K562 (cell line): Measurements from ENCODE around the gene IMMP2L. TPM values are rescaled to one million over a fixed set of nuclear protein-coding genes. Genes with fewer than 3 reads are reported as not detected.

Source experiments
- ATAC-seq: fragments of 200-7000 bp; cut with Tn5 transposase; 3 replicates; pipeline ENCODE4 v1.9.1; 2020; ENCODE audit warnings: moderate library complexity
- BruUV-seq: library from RNA; stranded (reverse); fragments of 400-500 nt; replicated peaks from 2 replicates; lab custom pipeline; 2021; lab: Mats Ljungman, UMichigan
- CTCF ChIA-PET: fragments of 300-600 bp; formaldehyde crosslinking; extraction: SDS; loops from one replicate; lab custom pipeline; 2021; ENCODE audit warnings: low intra/inter-chr PET ratio; lab: Yijun Ruan, JAX
- POLR2A ChIA-PET: fragments of 300-600, 350-650 bp; sonication (Branson Sonifier 250); formaldehyde crosslinking; extraction: SDS; loops from one replicate; lab custom pipeline; 2021; ENCODE audit warnings: antibody characterized with exemption, inconsistent platforms; lab: Yijun Ruan, JAX
- DNase-seq, 4 experiments: peaks; one replicate each; pipeline versions ENCODE4 v3.0.0 to v3.0.0-alpha.2; 2011 to 2018; ENCODE audit warnings: low spot score in 3 of 4, mixed read lengths in 3 of 4; ENCODE audit errors: extremely low read depth in 1 of 4
- FAIRE-seq: peaks from 2 replicates; lab custom pipeline; 2011; peaks lifted over from hg19 to GRCh38; lab: Jason Lieb, UNC
- H2AFZ ChIP-seq: 2 replicates; pipeline ENCODE4 v1.6.0; 2011; ENCODE audit warnings: low read depth, low read length, control low read depth, inconsistent platforms
- H3K27ac ChIP-seq: fragments of 200-600 bp; 3 replicates; pipeline ENCODE4 v1.8.0; 2011; ENCODE audit warnings: low read depth, mild to moderate bottlenecking, control low read depth, inconsistent platforms, low read length, moderate library complexity, mixed read lengths; ENCODE audit errors: extremely low read depth
- H3K27me3 ChIP-seq, 2 experiments: fragments of 300-600 bp in 1 of 2; 2 replicates in 1 of 2; 3 replicates in 1 of 2; pipeline versions ENCODE4 v1.6.0 to v1.8.0; 2011; ENCODE audit warnings: inconsistent platforms in 2 of 2, low read length in 2 of 2, mild to moderate bottlenecking in 1 of 2, mixed read lengths in 1 of 2, moderate library complexity in 1 of 2; ENCODE audit not compliant: control insufficient read depth in 2 of 2, insufficient read depth in 2 of 2
- H3K36me3 ChIP-seq: fragments of 300-600 bp; 3 replicates; pipeline ENCODE4 v1.8.0; 2011; ENCODE audit warnings: mild to moderate bottlenecking, low read length, inconsistent platforms; ENCODE audit not compliant: control insufficient read depth, insufficient read depth
- H3K4me1 ChIP-seq, 2 experiments: fragments of 200-600 bp in 1 of 2; replicated peaks in 1 of 2; 2 replicates in 1 of 2; 3 replicates in 1 of 2; pipeline versions ENCODE4 v1.5.1 to v1.8.0; 2011; ENCODE audit warnings: inconsistent platforms in 2 of 2, low read length in 2 of 2, mild to moderate bottlenecking in 1 of 2, mixed read lengths in 1 of 2, moderate library complexity in 1 of 2; ENCODE audit not compliant: control insufficient read depth in 2 of 2, insufficient read depth in 2 of 2
- H3K4me2 ChIP-seq: 2 replicates; pipeline ENCODE4 v1.6.1; 2011; ENCODE audit warnings: low read length, control low read depth, inconsistent platforms, mixed read lengths; ENCODE audit not compliant: insufficient read depth
- H3K4me3 ChIP-seq: fragments of 200-600 bp; sonication (generic), shearing (Covaris generic); 2 replicates; pipeline ENCODE4 v1.5.1; 2016; ENCODE audit warnings: control low read depth, inconsistent platforms
- H3K79me2 ChIP-seq: fragments of 200-600 bp; 3 replicates; pipeline ENCODE4 v1.8.0; 2011; ENCODE audit warnings: low read length, inconsistent platforms; ENCODE audit not compliant: control insufficient read depth, insufficient read depth
- H3K9ac ChIP-seq, 2 experiments: 2 replicates each; pipeline versions ENCODE4 v1.6.0 to v1.6.1; 2011; ENCODE audit warnings: low read depth in 2 of 2, low read length in 2 of 2, control low read depth in 1 of 2, inconsistent platforms in 1 of 2, mild to moderate bottlenecking in 1 of 2, mixed read lengths in 1 of 2; ENCODE audit not compliant: insufficient read depth in 1 of 2
- H3K9me1 ChIP-seq: one replicate; pipeline ENCODE4 v1.6.0; 2011; ENCODE audit warnings: inconsistent platforms, mild to moderate bottlenecking, low read length, moderate library complexity; ENCODE audit not compliant: control insufficient read depth, insufficient read depth
- H3K9me3 ChIP-seq: replicated peaks from 2 replicates; pipeline ENCODE4 v1.5.1; 2011; ENCODE audit warnings: low read depth, low read length, inconsistent platforms; ENCODE audit not compliant: control insufficient read depth, insufficient read depth
- H4K20me1 ChIP-seq: replicated peaks from 2 replicates; pipeline ENCODE4 v1.6.1; 2011; ENCODE audit warnings: low read length, inconsistent platforms, mixed read lengths; ENCODE audit not compliant: control insufficient read depth, insufficient read depth
- ARID4B ChIP-seq: sonication (generic); formaldehyde crosslinking; IDR thresholded peaks from 2 replicates; pipeline ENCODE4 v1.8.0; 2022; ENCODE audit warnings: mild to moderate bottlenecking, missing genetic modification reagents
- C11orf30 ChIP-seq: fragments of 450-650 bp; IDR thresholded peaks from 2 replicates; pipeline ENCODE4 v1.6.1; 2016; ENCODE audit warnings: low read depth, mild to moderate bottlenecking
- CBX8 ChIP-seq: fragments of 200-600 bp; sonication (generic); IDR thresholded peaks from 2 replicates; pipeline ENCODE4 v1.6.1; 2012; ENCODE audit warnings: borderline replicate concordance, mixed run types, low read depth, mild to moderate bottlenecking, moderate library complexity, mixed read lengths, low read length, control low read depth, inconsistent platforms; ENCODE audit not compliant: poor library complexity, severe bottlenecking; ENCODE audit errors: extremely low read depth
- CHD1 ChIP-seq: fragments of 200-600 bp; sonication (generic); IDR thresholded peaks from one replicate; pipeline ENCODE4 v1.6.1; 2012; ENCODE audit warnings: mild to moderate bottlenecking, moderate library complexity, low read length, inconsistent platforms
- COPS2 ChIP-seq: fragments of 450-650 bp; conservative IDR thresholded peaks from 2 replicates; pipeline ENCODE4 v1.6.1; 2016; ENCODE audit warnings: mild to moderate bottlenecking, moderate library complexity
- ELF2 ChIP-seq: fragments of 250-450 bp; sonication (Bioruptor Pico); IDR thresholded peaks from 2 replicates; pipeline ENCODE4 v1.5.0; 2021; ENCODE audit warnings: mild to moderate bottlenecking
- EP400 ChIP-seq: fragments of 450-650 bp; IDR thresholded peaks from 2 replicates; pipeline ENCODE4 v1.6.1; 2017; ENCODE audit warnings: antibody characterized with exemption, mild to moderate bottlenecking, moderate library complexity
- FOXK2 ChIP-seq, 2 experiments: fragments of 450-650 bp; IDR thresholded peaks in 1 of 2; conservative IDR thresholded peaks in 1 of 2; 2 replicates each; pipeline ENCODE4 v1.6.1; 2016; ENCODE audit warnings: low read depth in 2 of 2, mild to moderate bottlenecking in 1 of 2
- MAZ ChIP-seq, 2 experiments: fragments of 450-650 bp in 1 of 2; sonication (generic) in 1 of 2; formaldehyde crosslinking; IDR thresholded peaks in 1 of 2; conservative IDR thresholded peaks in 1 of 2; 2 replicates each; pipeline versions ENCODE4 v1.4.0 to v1.5.0; 2020; ENCODE audit warnings: mild to moderate bottlenecking in 1 of 2, missing genetic modification reagents in 1 of 2
- RBM34 ChIP-seq: fragments of 200-400 bp; formaldehyde crosslinking; IDR thresholded peaks from 2 replicates; pipeline ENCODE4 v1.6.1; 2018; ENCODE audit warnings: low read length, borderline replicate concordance; ENCODE audit not compliant: insufficient read depth
- RNF2 ChIP-seq: sonication (generic); IDR thresholded peaks from 2 replicates; pipeline ENCODE4 v1.6.1; 2016
- SRSF9 ChIP-seq: fragments of 200-400 bp; formaldehyde crosslinking; IDR thresholded peaks from 2 replicates; pipeline ENCODE4 v1.6.1; 2017; ENCODE audit warnings: low read depth, low read length, borderline replicate concordance
- TAF15 ChIP-seq: fragments of 200-400 bp; formaldehyde crosslinking; IDR thresholded peaks from 2 replicates; pipeline ENCODE4 v1.6.1; 2017; ENCODE audit warnings: mild to moderate bottlenecking, low read depth, low read length, moderate library complexity
- TBL1XR1 ChIP-seq, 2 experiments: IDR thresholded peaks; 2 replicates each; pipeline ENCODE4 v1.6.1; 2012; ENCODE audit warnings: improper control_type of control experiment in 2 of 2, low read length in 2 of 2, mild to moderate bottlenecking in 1 of 2
- TCF7 ChIP-seq: sonication (generic); IDR thresholded peaks from 2 replicates; pipeline ENCODE4 v1.6.1; 2016; ENCODE audit warnings: antibody characterized with exemption, borderline replicate concordance
- ZNF184 ChIP-seq: sonication (generic); formaldehyde crosslinking; IDR thresholded peaks from 2 replicates; pipeline ENCODE4 v1.5.0; 2020; ENCODE audit warnings: missing genetic modification reagents
- ZNF316 ChIP-seq: fragments of 450-650 bp; IDR thresholded peaks from 2 replicates; pipeline ENCODE4 v1.6.1; 2016
- ZNF586 ChIP-seq: fragments of 450-650 bp; formaldehyde crosslinking; conservative IDR thresholded peaks from 2 replicates; pipeline ENCODE4 v1.4.0; 2020; ENCODE audit warnings: mild to moderate bottlenecking, moderate library complexity
- ZNF780A ChIP-seq: fragments of 250-450 bp; sonication (Bioruptor Pico); IDR thresholded peaks from 2 replicates; pipeline ENCODE4 v1.5.0; 2021; ENCODE audit warnings: mild to moderate bottlenecking
- ZNF830 ChIP-seq: fragments of 250-450 bp; sonication (Bioruptor Pico); IDR thresholded peaks from 2 replicates; pipeline ENCODE4 v1.5.0; 2021; ENCODE audit warnings: mild to moderate bottlenecking
- WGBS: fragments of 100-300 bp; shearing (Covaris generic); methylation state at CpG from one replicate; pipeline ENCODE4 v1.1.6; 2016; ENCODE audit warnings: low coverage, mixed read lengths; ENCODE audit not compliant: insufficient coverage; ENCODE audit errors: missing lambda C conversion rate; 5-methylcytosine and 5-hydroxymethylcytosine counted together
- in situ Hi-C: fragments of 300-500 bp; cut with MboI; formaldehyde crosslinking; loops from 4 replicates; pipeline ENCODE4 v1.15.0; 2018; ENCODE audit warnings: inconsistent platforms, mixed read lengths
- intact Hi-C: fragments of 100-400 bp; cut with micrococcal nuclease; formaldehyde crosslinking; loops from 2 replicates; pipeline ENCODE4 v1.14.2; 2022
- polyA plus RNA-seq, 8 experiments: library from polyadenylated mRNA; depleted of rRNA in 4 of 8; stranded (reverse) in 5 of 8; unstranded in 3 of 8; fragments of >200 nt; fragmentation: Nextera tagmentation in 2 of 8; fragmentation: Illumina TruSeq in 1 of 8; extraction: Ambion mirVana in 2 of 8; extraction: Trizol in 1 of 8; gene quantifications; 2 replicates each; pipeline versions ENCODE4 v1.2.1 to v1.2.3, GENCODE V29; 2011 to 2014; ENCODE audit warnings: inconsistent platforms in 1 of 8, missing spikeins in 1 of 8
- total RNA-seq, 7 experiments: library from RNA; depleted of rRNA in 6 of 7; stranded (reverse); fragments of >200 nt in 6 of 7; fragmentation: Illumina TruSeq in 2 of 7; extraction: Trizol in 2 of 7; gene quantifications; 2 replicates each; pipeline versions ENCODE4 v1.2.1 to v1.2.3, GENCODE V29; 2011 to 2021; ENCODE audit warnings: low replicate concordance in 1 of 7

IMMP2L gene
- total and polyA plus RNA-seq, 9 of the 15 experiments (the other 6 are each of a cell fraction or from before 2014, with no cell fraction given) = 29.7 to 116 (median 53.0) TPM

- no peak for TF ChIP-seq CBX8
- TF ChIP-seq ZNF184 (CRISPR knock-in tag) = no peak
- no peak for TF ChIP-seq TBL1XR1 (IDR thresholded peaks at IDR 0.05; ENCODE audit: low read length in 2 of 2)
- no peak for TF ChIP-seq MAZ (CRISPR knock-in tag; conservative IDR thresholded peaks at IDR 0.05 in 1 of 2, IDR thresholded peaks at IDR 0.05 in 1 of 2)
- no peak for TF ChIP-seq ZNF830 (CRISPR knock-in tag)
- no peak for TF ChIP-seq RBM34
Observed at GRCh38 chr7:110766864-110767263, 795.4 kb downstream of the IMMP2L start (continued).

- DNase-seq (no peak), ATAC-seq (no peak), FAIRE-seq (no peak)
- no TSS peak for BruUV-seq
- no peaks in the 10 kb centered on the region for H3K79me2 ChIP-seq
- H3K9me1 ChIP-seq = no peaks in the 10 kb centered on the region
- no peaks in the 10 kb centered on the region for H4K20me1 ChIP-seq
- POLR2A ChIA-PET = no interaction called here
- H3K9ac ChIP-seq = no peak overlapping the region
- intact Hi-C loops = no loop called here
- no peaks in the 10 kb centered on the region for H3K36me3 ChIP-seq
- H3K9me3 ChIP-seq = no peaks in the 10 kb centered on the region
- CTCF ChIA-PET = no interaction called here
- no peaks in the 10 kb centered on the region for H3K4me1 ChIP-seq
- no peak overlapping the region for H3K4me3 ChIP-seq
- H3K27me3 ChIP-seq = no peaks in the 10 kb centered on the region
- no peak overlapping the region for H3K27ac ChIP-seq
- in situ Hi-C loops = no loop called here
- no peak overlapping the region for H3K4me2 ChIP-seq
- no peak overlapping the region for H2AFZ ChIP-seq
- 27% methylated on average over 3 of the region's 3 CpGs for WGBS
- TF ChIP-seq ZNF780A (no peak), ZNF586 (CRISPR knock-in tag) (no peak), COPS2 (no peak), TAF15 (no peak), ARID4B (CRISPR knock-in tag) (no peak), RNF2 (no peak), CHD1 (no peak), ZNF316 (peak; percentile 86), EP400 (no peak), FOXK2 (conservative IDR thresholded peaks at IDR 0.05 in 1 of 2, IDR thresholded peaks at IDR 0.05 in 1 of 2; ENCODE audit: low read depth in 2 of 2) (no peak), ELF2 (CRISPR knock-in tag) (no peak), C11orf30 (peak; percentile 76), TCF7 (no peak), SRSF9 (no peak)
Observed at GRCh38 chr7:110764852-110765251, 797.4 kb downstream of the IMMP2L start.
